Bronchial epithelial cell (primary cell): ENCODE data around the gene SDCCAG8. TPM values are rescaled to one million over a fixed set of nuclear protein-coding genes. Genes with fewer than 3 reads are reported as not detected.
A peak's percentile ranks its signal among the peaks of the same experiment; 100 is the strongest.

Experiments used
- DNase-seq: peaks from one replicate; pipeline ENCODE4 v3.0.0-alpha.2; 2010; ENCODE audit warnings: low read depth
- FAIRE-seq: peaks from 2 replicates; lab custom pipeline; 2011; peaks lifted over from hg19 to GRCh38; lab: Jason Lieb, UNC
- H3K27me3 ChIP-seq: 2 replicates; pipeline ENCODE4 v1.5.1; 2011; ENCODE audit warnings: low read length; ENCODE audit not compliant: control insufficient read depth, insufficient read depth
- H3K36me3 ChIP-seq: 2 replicates; pipeline ENCODE4 v1.5.1; 2011; ENCODE audit warnings: low read length; ENCODE audit not compliant: control insufficient read depth, insufficient read depth
- H3K4me3 ChIP-seq: 2 replicates; pipeline ENCODE4 v1.5.1; 2011; ENCODE audit warnings: mild to moderate bottlenecking, low read depth, low read length, control low read depth
- total RNA-seq: library from RNA; depleted of rRNA; stranded (reverse); fragments of >200 nt; gene quantifications from 2 replicates; pipeline ENCODE4 v1.2.1, GENCODE V29; 2014
- TF ChIP-seq, protein P1 (sequence below): IDR thresholded peaks from 2 replicates; pipeline ENCODE4 v1.5.1; 2011; ENCODE audit warnings: mild to moderate bottlenecking, moderate library complexity, low read length, control low read depth, inconsistent platforms; ENCODE audit not compliant: insufficient read depth, severe bottlenecking

SDCCAG8 gene
- total RNA-seq, 1 donor from 2014 or later: 32.4 TPM

DNA sequence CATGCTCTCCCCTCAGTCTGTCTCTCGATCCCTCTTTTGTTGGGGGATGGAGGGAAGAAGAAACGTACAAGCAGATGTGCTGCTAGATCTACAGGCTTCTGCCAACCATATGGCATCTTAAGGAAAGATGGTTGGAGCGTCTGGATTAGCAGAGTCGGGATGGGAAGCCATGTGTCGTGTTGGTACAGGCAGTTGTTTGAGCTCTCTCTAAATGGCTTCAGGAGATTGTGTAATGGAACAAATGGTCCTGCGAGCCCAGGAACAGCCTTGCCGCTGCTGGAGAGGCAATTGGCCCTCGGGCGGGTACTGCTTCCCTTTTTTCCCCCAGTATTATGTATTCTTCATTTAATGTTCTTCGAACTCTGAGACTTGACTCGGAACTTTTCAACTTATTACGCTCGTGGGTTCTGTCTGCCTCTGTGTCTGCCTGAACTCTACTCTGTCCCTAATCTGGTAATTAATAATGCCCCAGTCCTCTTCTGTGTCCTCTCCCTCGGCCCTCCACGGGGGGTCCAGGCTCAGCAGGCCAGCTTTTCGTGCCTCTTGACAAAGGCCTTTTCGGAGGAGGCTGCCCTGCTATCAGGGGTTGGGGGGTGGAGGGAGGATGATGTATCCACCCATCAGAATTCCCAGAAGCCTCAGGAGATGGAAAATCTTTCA is 215.3 kb downstream of the SDCCAG8 start:
- TF ChIP-seq, protein P1, sequence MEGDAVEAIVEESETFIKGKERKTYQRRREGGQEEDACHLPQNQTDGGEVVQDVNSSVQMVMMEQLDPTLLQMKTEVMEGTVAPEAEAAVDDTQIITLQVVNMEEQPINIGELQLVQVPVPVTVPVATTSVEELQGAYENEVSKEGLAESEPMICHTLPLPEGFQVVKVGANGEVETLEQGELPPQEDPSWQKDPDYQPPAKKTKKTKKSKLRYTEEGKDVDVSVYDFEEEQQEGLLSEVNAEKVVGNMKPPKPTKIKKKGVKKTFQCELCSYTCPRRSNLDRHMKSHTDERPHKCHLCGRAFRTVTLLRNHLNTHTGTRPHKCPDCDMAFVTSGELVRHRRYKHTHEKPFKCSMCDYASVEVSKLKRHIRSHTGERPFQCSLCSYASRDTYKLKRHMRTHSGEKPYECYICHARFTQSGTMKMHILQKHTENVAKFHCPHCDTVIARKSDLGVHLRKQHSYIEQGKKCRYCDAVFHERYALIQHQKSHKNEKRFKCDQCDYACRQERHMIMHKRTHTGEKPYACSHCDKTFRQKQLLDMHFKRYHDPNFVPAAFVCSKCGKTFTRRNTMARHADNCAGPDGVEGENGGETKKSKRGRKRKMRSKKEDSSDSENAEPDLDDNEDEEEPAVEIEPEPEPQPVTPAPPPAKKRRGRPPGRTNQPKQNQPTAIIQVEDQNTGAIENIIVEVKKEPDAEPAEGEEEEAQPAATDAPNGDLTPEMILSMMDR: no peak
- no peaks in the 10 kb centered on the region for H3K27me3 ChIP-seq
- no peak for DNase-seq
- H3K4me3 ChIP-seq: no peak overlapping the region
- no peak for FAIRE-seq
- no peaks in the 10 kb centered on the region for H3K36me3 ChIP-seq

DNA sequence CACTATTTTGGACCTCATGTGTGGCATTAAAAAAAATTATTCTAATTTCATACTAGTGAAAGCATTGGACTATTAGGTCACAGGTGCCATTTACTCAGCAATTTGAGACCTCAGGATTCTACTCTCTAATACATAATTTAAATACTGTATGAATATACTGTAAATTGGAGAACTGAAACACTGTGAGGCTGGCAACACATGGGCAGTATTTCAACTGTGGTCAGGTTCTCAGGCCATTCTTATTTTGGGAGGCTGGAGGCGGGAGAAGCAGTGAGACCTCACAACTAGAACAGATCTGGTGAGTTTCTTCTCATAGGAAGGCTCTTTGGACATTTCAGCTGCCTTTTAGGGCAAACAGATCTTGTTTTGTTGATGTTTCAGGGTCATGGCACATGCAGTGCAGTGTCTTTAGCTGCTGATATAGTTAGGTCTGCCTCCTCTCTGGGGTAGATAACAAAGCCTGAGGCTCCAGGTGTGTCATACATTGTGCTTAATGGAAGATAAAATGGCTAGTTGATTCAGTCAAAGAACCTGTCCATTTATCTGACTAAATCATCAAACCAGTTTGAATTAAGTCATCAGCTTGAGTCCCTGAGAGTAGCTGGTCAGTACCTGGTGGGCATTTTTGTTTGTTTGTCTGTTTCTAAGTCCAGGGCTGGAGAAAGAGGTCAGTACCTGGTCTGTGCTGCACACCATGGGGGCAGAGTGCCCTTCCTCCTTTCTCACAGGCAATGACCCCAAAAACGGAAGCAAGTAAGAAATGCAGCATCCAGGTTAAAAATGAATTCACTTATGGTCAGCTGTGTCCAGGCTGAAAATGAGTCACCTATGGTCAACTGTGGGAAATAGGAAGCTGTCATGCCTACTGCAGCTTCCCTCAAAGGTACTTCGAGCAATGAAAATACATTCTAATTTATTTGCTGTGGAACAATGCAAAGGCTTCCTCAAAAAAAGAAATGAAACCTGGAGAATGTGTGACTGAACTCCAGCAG is 216.2 kb downstream of the SDCCAG8 start:
- Histone ChIP-seq H3K27me3 (no peaks in the 10 kb centered on the region), H3K36me3 (no peaks in the 10 kb centered on the region), H3K4me3 (no peak overlapping the region)
- TF ChIP-seq, protein P1: no peak
- peak; percentile 45 for DNase-seq
- FAIRE-seq: no peak

DNA sequence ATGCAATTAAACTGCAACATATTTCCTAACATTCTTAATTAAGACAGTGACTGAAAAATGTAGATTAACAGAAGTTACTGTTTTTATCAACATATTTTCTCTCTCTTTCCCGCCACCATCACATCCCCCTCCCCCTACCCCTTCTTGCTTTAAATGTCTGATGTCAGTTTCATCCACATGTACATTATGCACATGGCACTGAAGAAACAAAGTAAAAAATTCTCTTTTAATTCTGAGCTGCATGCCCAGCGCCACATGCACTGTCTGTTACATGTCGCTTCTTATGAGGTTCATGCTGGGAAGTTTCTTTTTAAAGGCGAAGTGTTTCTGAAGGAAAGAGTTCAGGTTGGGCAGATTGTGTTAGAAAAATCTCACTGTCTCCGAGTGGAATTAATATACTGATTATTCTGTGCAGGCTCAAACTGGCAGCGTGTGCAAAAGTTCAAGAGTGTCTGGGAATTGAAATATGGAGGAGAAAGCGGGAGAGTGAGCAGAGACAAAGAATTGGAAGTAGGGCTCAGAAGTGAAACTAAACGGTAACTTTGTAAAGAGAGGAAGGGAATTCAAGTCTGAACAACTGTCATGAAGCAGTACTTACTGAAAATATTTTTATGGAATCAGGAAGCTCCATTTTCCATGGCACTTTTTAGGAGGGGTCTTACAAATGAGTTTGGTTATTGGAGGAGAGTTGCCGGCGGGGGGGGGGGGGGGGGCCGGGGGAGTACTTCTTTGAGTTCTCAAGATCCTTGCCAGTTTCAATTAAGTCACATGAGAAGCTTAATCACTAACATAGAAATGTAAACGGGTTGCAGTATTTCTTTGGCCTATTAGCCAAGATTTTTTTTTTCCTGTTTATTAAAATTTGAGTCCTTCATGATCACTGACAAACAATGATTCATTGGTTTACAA is 217.6 kb downstream of the SDCCAG8 start:
- no peak for FAIRE-seq
- TF ChIP-seq, protein P1: no peak
- DNase-seq: peak; percentile 56
- no peaks in the 10 kb centered on the region for H3K36me3 ChIP-seq
- peak overlapping the region; percentile 20 for H3K4me3 ChIP-seq
- no peaks in the 10 kb centered on the region for H3K27me3 ChIP-seq

DNA sequence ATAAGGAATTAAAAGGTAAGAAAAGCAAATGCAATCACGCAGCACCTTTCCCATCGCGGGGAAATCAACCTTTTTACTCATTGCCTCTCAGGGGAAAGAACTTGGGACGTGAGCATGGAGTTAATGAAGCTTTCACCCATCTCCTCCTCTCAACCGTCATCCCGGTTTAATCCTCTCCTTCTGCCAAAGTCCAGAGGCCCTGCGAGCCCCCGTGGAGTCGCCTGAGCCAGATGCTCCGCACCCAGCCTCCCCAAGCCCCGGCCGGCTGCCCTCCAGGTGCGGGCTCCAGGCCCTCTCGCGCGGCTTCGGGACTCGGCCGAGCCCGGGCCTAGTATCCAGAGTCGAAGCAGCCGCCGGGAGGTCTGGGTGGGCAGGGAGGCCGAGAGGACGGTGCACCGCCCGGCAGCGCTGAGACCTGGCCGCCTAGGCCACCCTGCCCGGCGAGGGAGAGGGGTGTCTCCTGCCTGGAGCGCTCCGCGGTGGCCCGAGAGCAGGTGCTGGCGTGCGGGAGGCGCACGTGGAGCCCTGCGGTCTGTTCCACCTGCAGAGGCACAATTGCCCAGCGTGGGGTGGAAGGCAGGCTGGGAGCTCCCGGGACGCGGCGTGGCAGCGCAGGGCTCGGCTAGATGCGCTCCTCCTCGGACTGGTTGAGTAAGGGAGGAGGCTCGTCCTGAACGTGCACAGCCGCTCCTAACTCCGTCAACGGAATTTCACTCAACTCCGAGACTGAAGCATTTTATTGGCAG is 218.5 kb downstream of the SDCCAG8 start:
- no peak overlapping the region for H3K4me3 ChIP-seq
- no peaks in the 10 kb centered on the region for H3K27me3 ChIP-seq
- no peak for FAIRE-seq
- no peaks in the 10 kb centered on the region for H3K36me3 ChIP-seq
- TF ChIP-seq, protein P1: no peak
- no peak for DNase-seq

DNA sequence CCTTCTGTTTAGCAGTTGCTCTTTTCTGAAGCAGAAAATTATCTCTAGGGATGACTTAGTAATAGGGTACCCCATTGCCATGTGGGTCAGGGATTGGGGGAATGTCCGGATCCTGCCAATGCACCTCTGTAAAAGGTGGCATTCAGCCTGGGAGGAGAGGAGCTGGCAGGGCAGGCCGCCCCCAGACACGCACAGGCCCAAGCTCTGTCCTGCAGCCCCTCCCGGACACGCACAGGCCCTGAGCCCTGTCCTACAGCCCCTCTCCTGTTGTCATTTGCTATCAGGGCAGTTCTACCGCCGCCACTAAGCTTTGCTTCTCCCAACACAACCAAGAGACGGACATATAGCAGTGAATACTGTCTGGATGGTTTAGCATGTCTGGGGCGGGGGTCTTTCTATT is 219.1 kb downstream of the SDCCAG8 start:
- TF ChIP-seq, protein P1: no peak
- no peak for FAIRE-seq
- DNase-seq: no peak
- H3K36me3 ChIP-seq: no peaks in the 10 kb centered on the region
- no peaks in the 10 kb centered on the region for H3K27me3 ChIP-seq
- H3K4me3 ChIP-seq: no peak overlapping the region
